Fibroblast of skin of scalp (primary cell): ENCODE results near the gene SEMA3D.

Experiments used
- DNase-seq: peaks from one replicate; pipeline ENCODE4 v3.0.0-alpha.2; 2013

The SEMA3D gene

DNA sequence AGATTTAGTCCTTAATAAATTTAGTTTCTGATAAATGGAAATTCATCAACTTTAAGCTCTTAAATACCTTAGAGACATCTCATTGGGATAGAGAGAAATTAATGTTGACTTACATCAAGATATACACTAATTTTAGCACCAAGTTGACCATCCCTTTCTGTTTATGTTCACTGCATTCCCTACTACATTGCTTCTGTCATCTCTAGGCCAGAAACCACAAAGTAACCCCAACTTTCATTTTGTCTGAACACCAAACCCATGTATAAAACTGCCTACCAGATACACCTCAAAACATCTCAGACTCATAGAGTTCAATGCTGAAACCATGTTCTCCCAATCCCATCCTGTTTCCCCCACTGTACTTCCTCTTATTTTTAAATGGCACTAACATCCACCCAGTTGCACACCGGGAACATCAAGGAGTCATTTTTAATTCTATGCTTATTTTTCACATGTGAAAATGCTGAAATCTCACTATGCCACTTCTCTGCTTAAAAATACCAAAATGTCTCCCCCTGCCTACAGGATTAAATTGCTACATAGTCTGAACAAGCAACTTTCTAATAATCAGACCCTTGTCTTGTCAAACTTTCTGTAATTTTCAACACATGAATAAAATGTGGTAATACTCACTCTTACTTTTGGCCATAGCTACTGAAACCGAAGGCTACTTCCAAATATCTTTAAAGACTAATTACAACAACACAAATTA is 201.6 kb downstream of the SEMA3D start:
- DNase-seq = no peak

- no peak for DNase-seq
Observed at GRCh38 chr7:84982199-84982598, 204.7 kb downstream of the SEMA3D start.

DNA sequence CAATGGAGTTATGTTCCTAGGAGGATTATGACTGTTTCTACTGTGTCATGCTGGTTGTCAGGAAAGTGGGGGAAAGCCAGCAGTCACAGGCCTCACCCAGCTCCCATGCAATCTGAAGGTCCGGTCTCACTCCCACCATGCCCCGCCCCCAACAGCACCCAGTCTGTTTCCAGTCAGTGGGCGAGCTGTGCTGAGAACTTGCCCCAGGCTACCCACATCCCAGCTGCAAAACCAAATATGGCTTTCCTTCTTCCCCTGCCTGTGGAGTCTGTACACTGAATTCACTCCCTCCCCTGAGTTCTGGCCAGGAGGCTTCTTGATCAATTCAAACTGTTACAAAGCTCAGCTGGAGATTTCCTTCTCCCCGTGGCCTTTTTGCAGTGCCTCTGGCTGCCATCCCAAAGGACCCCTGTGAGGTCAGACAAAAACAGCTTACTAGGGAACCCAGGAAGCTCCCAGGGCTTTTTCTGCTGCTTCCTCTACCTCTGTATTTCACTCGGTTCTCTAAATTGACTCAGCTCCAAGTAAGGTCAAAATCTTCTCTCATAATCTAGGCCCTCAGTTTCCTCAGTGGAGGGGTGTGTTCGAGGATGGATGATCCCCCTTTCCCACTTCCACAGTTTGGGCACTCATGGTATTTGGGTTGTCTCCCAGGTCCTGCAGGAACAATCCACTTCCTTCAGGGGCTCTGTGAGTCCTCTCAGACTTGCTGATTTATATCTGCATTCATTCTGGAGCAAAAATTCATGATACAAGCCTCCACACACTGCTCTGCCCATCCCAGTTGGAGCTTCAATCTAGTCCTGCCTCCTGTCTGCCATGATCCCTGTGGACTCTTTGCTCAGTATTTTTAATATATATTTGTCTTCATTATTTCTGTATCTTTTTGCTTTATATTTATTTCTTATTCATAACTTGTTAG is 205.5 kb downstream of the SEMA3D start:
- DNase-seq = peak; percentile 29

GRCh38 chr7:84975586-84976185 is 211.2 kb downstream of the SEMA3D start:
- DNase-seq = peak; percentile 66

DNA sequence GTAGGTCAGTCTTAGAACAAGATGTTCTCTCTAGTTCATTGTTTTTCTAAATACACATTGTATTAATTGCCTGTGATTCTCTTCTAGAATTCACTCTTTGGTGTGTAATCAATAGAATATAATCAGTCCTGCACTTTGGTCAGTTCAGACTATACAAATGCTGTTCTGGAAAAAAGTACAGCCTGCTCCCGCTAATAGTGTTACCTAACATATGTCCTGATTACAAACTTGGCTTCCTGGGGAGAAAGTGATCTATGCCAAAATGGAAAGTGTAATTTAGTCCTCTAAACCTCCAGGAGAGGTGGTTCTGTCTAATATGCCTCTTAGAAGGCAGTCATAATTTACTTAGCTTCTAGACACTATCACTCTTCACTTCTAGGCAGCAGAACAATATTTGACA is 215.5 kb downstream of the SEMA3D start:
- no peak for DNase-seq

DNA sequence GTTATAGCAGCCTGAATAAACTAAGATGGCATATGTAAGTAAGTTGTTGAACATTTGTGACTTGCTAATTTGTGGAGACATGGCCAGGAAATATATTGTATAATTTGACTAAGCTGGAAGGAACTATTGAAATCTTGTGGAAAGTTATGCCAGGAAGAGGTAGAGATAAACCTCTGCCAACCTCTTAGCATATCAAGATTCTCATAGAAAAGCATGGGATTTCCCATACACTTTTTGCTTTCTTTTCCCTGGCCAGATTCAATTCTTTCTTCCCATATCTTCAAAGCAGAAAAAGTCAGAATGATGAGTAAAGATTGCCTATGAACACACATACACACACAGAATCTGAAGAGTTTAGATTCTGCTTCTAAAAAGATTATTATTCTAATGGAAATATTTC is 216.2 kb downstream of the SEMA3D start:
- DNase-seq = no peak

DNA sequence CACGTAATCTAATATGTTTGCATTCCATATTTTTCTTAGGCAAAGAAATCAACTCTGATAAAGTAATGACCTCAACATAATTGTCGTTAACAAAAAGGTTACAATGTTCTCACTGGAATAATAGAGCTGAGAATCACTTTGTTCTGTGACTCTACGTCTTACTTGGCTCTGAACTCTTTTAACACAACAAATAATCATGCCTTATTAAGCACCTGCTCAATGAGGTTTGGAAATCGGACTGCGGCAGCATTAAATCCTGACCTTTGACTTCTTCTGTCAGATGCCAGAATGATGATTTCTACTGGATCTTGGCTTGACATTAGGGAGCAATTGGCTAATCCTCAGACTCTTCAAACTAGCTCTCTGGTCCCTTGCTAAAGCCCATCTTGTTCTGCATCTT is 233.6 kb downstream of the SEMA3D start:
- DNase-seq = no peak

GRCh38 chr7:84950836-84951235 is 236.0 kb downstream of the SEMA3D start:
- no peak for DNase-seq

DNA sequence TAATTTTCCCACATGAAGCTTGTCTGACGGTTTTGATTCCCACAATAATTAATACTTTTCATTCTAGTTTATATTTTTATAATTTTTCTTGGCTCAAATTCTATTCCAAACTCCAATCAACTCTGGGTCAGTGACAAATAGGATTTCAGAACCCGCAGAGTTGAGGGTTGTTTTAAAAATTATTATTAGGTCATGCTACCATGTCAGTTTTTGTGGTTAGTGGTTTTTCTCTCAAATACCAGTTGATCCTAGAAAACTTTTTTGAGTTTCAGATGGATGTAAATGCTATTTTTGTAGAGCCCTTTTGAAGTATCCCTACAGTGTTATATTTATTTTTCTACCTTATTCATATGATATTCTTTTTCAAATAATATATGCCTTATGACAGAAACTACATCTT is 237.4 kb downstream of the SEMA3D start:
- peak; percentile 24 for DNase-seq

GRCh38 chr7:84949067-84949466 is 237.8 kb downstream of the SEMA3D start:
- DNase-seq = peak; percentile 11

GRCh38 chr7:84948634-84949033 is 238.2 kb downstream of the SEMA3D start:
- DNase-seq = peak; percentile 71

DNA sequence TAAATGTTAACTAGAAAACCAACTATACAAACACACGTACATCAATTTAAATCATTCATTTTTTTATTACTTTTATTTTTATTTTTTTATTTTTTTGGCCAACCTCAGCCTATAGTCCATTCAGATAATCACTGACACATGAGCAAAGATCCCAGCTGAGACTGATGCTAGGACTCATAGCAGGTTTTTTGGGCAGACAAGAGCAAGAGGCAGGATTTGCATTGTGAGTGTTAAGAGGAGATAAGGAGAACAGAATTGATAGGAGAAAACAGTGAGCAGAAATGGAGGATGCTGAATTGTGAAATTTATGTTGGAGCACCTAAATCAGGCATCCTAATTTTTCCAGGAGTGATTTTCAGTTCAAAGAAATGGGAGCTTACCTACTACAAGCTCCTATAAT is 240.3 kb downstream of the SEMA3D start:
- DNase-seq = no peak
